ENCODE data around the gene CCDC88A.
"Not testable (repeated sequence)": the region's sequence is repeated elsewhere in the genome, so short reads cannot be mapped to it uniquely, and the experiment has no call there.

The CCDC88A gene

DNA sequence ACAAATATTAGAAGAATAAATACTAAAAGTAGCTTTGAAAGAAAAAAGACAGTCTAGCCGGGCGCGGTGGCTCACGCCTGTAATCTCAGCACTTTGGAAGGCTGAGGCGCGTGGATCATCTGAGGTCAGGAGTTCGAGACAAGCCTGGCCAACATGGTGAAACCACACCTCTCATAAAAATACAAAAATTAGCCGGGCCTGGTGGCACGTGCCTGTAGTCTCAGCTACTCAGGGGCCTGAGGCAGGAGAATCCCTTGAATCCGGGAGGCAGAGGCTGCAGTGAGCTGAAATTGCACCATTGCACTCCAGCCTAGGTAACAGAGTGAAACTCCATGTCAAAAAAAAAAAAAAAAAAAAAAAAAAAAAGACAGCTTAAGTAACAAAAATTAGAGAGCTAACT is 34.1 kb downstream of the CCDC88A start:
- DNase-seq (ENCODE audit: low spot score) = not testable (repeated sequence)

DNA sequence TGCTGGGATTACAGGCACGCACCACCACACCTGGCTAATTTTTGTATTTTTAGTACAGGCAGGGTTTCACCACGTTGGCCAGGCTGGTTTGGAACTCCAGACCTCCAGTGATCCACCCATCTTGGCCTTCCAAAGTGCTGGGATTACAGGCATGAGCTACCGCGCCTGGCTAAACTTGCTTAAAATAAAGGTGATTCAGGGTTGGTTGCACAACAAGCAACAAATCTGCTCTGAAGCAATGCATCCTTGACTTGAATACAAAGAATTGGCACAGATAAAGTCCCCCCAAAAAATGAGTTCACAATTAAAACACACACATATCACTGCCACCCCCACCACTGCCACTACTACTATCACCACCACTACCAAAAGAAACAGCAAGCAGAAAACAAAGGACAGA is 34.9 kb downstream of the CCDC88A start:
- DNase-seq (ENCODE audit: low spot score) = no peak

GRCh38 chr2:55371376-55371775 is 48.3 kb downstream of the CCDC88A start:
- no peak for DNase-seq (ENCODE audit: low spot score)

DNA sequence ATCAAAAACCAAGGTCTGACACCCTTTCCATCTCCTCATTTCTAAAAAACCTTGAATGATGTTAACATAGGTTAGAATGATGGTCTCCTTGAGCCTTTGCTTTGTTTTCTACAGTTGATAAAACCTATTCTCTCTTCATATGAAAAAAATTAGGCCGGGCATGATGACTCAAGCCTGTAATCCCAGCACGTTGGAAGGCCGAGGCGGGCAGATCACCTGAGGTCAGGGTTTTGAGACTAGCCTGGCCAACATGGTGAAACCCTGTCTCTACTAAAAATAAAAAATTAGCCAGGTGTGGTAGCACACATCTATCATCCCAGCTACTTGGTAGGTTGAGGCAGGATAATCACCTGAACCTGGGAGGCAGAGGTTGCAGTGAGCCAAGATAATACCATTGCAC is 49.4 kb downstream of the CCDC88A start:
- DNase-seq (ENCODE audit: low spot score) = no peak

GRCh38 chr2:55365303-55365702 is 54.4 kb downstream of the CCDC88A start:
- peak; percentile 17 for DNase-seq (ENCODE audit: low spot score)

DNA sequence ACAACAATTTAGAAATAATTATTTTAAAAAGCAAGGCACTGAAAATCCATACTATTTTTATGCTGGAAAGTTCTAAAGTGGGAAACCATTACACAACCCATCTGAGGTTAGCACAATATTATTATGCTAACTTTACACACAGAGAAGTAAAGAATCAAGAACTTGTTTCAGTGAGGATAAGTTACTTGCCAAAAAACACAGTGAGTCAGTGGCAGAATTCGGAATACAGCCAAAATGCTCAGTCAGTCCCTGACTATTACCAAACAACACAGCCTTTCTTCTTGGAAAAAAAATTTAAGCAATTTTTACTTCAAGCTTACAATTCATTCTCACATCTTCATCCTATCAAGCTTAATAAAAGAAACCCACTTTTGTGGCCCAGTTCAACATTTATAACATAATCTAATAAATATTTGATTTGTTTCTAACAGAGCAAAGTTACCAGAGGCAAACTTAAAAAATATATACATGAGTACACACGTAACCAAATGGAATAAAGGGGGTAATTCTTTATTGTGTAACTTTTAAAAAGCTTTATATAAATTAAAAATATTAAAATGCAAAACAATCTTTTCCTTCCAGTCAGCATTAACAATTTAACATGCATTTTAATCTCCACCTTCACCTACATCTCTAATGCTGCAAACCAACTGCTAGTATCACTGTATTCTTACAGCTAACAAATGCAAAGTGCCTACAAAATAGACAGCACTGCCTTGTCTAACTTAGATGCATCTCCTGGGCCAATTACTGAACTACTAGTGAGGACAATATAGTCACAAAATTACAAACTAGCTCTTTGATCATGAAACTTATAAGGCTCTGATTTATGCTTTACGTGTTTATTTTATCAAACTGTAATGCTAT is 55.2 kb downstream of the CCDC88A start:
- DNase-seq (ENCODE audit: low spot score) = peak; percentile 92

- DNase-seq (ENCODE audit: low spot score) = no peak
Observed at GRCh38 chr2:55363636-55364035, 56.0 kb downstream of the CCDC88A start.

- DNase-seq (ENCODE audit: low spot score) = no peak
Observed at GRCh38 chr2:55361465-55362189, 58.0 kb downstream of the CCDC88A start.

GRCh38 chr2:55358451-55358850 is 61.2 kb downstream of the CCDC88A start:
- DNase-seq (ENCODE audit: low spot score) = no peak

- peak; percentile 19 for DNase-seq (ENCODE audit: low spot score)
Observed at GRCh38 chr2:55357927-55358326, 61.7 kb downstream of the CCDC88A start.

- DNase-seq (ENCODE audit: low spot score) = no peak
Observed at GRCh38 chr2:55357164-55357563, 62.5 kb downstream of the CCDC88A start.

DNA sequence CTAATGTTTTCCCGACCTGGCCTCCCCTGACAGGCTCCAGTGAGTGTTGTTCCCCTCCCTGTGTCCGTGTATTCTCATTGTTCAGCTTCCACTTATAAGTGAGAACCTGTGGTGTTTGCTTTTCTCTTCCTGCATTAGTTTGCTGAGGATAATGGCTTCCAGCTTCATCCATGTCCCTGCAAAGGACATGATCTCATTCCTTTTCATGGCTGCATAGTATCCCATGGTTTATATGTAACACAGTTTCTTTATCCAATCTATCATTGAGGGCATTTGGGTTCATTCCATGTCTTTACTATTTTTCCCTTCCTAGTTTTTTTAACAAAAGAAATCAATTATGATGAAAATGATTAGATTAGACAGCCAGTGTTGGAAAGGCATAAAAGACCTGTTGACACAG is 63.5 kb downstream of the CCDC88A start:
- DNase-seq (ENCODE audit: low spot score) = not testable (repeated sequence)

DNA sequence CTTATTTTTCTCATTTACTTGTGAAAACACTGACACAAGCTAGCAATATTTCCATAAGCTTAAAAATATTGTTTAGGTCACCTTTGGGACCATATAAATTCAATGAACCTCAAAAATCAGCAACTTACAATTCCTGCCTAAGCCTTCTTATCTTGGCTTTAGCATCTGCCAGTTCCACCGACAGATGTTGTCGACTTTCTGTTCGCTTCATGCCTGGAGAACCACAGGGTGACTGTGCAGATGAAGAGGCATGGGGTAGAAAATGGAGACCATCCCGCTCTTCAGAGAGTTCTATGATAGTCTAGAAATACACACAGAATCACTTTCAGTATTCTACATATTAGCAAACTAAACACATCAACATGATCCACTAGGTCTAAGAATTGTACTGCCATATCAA is 64.2 kb downstream of the CCDC88A start:
- no peak for DNase-seq (ENCODE audit: low spot score)

- DNase-seq (ENCODE audit: low spot score) = no peak
Observed at GRCh38 chr2:55351672-55352071, 68.0 kb downstream of the CCDC88A start.

DNA sequence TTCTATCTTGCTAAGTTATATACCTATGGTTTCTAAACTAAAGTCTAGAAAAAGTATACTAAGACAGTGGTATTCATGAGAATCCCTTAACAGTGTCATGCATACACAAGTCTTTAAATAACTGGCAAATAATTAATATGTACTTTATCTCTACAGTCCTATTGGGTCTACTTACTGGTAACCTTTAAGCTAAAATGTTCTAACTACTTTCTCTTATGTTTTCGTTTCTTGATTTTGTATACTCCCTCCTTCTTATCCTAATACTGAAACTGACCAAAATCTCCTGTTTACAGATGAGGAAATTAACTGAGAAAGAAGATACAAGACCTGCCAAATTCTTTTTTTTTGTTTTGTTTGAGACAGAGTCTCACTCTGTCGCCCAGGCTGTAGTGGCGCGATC is 74.6 kb downstream of the CCDC88A start:
- no peak for DNase-seq (ENCODE audit: low spot score)

DNA sequence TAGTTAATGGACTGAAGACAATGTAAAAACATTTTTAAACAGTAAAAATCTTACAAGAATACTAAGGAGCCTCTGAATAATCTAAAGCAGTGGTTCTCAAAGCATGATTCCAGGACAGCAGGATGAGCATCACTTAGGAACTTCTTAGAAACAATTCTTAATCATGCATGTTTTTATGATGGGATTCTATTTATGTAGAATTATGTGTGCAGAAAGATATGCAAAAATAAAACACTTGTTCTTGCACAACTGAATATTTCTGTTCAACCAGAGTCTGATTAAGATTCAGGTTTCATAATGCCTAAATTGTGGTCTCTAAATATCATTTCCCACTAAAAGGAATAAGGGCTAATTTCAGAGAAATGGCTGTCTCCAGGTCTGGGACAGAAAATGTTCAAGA is 81.4 kb downstream of the CCDC88A start:
- DNase-seq (ENCODE audit: low spot score) = no peak

GRCh38 chr2:55334728-55335127 is 84.9 kb downstream of the CCDC88A start:
- DNase-seq (ENCODE audit: low spot score) = no peak

GRCh38 chr2:55330541-55331297 is 88.9 kb downstream of the CCDC88A start:
- DNase-seq (ENCODE audit: low spot score) = no peak

GRCh38 chr2:55327470-55328230 is 92.0 kb downstream of the CCDC88A start:
- DNase-seq (ENCODE audit: low spot score) = no peak

GRCh38 chr2:55314985-55315384 is 104.7 kb downstream of the CCDC88A start:
- DNase-seq (ENCODE audit: low spot score) = no peak

DNA sequence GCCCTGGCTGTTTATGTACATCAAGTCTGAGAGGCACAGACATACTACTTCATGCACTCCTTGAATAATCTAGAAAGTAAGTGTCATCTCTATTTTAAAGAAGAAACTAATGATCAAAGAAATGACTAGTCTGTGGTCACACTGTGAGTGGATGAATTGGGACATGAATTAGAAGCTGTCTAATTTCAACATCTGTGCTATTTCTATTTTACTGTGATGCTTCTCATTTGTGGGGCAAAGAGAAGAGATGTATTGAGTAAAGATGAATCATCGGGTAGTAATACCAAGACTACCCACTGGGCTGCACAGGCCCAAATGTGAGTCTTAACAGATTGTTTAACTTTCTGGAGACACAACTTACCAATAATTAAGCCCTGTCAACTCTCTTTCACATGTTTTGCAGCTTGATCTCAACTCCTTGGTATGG is 108.2 kb downstream of the CCDC88A start:
- peak; percentile 6 for DNase-seq (ENCODE audit: low spot score)

DNA sequence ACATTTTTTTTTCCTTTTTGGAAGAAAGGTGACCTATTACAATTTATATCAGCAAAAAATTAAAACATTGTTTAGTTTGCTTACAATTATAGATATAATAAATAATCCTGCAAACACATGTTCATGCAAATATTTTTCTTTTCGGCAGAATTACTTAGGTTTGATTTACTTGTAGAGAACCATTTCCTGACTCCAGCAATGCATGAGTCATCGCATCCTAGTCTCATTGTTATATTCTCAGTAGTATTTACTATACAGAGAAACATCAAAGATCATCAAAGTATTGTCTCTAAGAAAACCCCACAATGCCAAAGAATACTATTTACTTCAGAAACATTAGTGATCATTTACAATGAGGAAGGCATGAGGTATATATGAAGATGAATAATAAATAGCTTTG is 110.2 kb downstream of the CCDC88A start:
- peak; percentile 23 for DNase-seq (ENCODE audit: low spot score)
